NCI-H1417 (cell line): ENCODE data around the gene ALX3.

ENCODE experiments used
- DNase-seq, 3 experiments: peaks; one replicate each; lab custom pipeline; 2025; lab: John Stamatoyannopoulos, UW

Gene ALX3

DNA sequence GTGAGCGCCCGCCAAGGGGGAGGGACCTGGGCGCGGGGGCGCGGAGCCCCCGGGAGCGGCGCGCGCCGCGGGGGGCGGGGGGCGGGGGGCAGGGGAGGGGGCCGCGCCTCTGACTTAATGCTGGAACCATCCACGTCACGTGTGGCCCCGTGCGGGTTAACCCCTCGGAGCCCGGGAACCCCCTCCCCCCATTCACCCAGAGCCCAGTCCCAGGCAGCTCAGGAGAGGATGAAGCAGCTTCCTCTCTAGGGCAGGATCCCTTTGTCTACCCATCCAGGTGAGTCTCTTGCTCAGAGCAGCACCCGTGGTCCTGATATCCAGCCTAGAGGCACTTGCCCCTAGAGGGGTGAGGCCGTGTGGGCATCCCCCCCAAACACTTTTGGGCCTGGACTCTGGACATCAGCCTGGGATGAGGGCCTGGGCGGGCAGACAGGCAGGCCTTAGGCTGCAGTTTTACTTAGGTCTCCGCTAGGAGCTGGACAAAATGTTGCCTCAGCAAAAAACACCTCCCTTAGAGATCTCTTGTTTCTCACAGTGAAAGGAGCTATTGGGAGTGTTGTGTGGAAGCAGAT lies at the start of gene ALX3:
Gene ALX3 (minus strand): TSS at position 2 of the 572 bp plus-strand sequence. CDS start 60 bp downstream, outside the sequence.
- no peak for DNase-seq

DNA sequence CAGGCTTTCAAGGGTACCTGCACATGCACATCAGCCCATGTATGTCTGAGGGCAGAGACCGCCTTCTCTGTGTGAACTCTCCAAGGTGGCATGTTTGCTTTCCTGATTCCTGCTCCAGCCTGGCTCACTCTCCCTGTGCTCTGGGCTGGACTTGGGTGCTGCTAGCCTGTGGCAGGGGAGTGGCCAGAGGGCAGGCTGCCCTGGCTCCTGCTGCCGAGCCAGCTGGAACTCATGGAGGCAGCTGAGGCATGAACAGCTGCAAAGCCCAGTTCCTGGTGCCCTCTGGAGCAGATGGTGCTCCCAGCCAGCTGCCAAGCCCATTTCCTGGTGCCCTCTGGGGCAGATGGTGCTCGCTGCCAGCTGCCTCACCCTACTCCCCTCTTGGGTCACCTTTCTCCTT lies 49.4 kb upstream of the ALX3 start:
- DNase-seq, result peak in 1 of 3 experiments; percentile 35

DNA sequence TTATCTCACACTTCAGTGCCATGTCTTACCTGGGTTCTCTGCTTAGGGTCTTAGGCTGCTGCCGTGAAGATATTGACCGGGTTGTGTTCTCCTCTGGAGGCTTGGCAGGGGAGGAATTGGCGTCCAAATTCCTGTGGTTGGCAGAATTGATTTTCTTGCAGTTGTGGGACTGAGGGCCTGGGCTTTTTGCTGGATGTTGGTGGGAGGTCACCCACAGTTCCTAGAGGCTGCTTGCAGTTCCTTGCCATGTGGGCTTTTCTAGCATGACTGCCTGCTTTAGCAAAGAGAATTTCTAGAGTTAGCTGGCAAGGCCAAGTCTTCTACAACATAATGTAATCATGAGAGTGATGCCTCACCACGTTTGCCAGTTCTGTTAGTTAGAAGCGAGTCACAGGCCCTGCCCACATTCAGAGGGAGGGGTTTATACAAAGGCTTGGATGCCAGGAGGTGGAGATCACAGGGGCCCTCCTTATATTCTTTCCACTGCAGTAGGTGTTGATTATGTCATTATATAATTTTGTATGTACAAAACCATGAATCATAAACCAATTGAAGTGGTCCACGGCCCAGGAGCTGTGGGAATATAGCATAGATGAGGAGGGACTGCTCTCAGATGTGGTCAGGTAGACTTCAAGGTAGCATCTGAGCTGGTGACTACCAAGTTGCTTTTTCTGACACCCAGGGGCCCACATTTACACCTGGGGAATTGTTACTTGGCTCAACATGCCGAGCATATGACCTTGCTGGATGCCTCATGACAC lies 48.3 kb upstream of the ALX3 start:
- peak in 1 of 3 experiments; percentile 18 for DNase-seq

DNA sequence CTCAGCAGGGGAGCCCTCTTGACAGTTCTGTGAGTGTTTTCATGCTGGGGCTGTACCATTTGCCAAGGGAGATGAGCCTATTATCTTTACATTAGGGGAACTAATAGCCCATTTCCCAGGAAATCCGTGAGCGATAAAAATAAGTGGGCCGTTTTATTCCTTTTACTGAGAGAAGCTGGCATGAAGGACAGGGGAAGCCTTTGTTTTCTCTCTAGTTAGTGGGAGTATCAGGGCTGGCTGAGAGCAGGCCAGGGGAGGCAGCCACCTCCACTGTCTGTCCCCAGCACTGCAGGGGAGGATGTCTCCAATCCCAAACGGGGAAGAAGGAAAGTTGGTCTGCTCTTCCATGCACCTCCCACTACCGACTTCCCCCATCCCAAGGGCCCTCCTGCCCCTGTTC lies 44.3 kb upstream of the ALX3 start:
- DNase-seq, result peak; percentile 43 to 83 (median 55)

DNA sequence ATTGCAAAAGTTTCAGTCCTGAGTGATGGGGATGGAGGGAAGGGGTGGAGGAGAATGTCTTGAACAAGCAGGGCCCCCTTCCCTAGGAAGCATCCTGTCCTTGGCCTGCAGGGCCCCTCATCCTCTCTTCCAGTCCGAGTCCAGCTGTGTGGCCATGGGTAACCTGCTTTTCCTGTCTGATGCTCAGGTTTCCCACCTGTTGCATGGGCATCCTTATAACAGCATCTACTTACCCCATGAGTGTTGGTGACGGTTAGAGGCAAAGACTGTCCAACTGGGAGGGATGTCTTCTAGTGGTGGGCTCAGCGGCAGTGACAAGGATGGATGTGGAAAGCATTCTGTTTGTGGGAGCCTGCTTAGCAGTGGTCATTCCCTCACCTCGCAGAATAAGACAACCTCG lies 43.7 kb upstream of the ALX3 start:
- DNase-seq, result peak in 1 of 3 experiments; percentile 30

DNA sequence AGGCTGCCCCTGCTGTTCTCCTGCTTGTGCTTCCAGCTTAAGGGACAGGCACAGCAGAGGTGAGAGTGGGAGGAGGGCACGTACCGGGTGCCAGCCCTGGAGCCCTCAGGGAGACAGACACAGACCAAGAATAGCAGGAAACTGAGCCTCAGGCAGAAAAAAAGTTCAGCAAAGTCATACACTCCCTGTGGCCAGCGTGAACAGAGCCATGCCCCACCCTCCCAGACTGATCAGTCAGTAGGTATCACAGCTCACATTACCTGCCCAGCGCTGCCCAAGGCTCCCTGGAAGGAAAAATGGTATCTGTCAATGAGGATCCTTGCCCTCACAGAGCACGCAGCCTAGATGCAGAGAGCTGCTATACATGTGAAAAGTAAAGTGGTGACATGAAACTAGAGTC lies 43.1 kb upstream of the ALX3 start:
- DNase-seq, result peak in 1 of 3 experiments; percentile 14

DNA sequence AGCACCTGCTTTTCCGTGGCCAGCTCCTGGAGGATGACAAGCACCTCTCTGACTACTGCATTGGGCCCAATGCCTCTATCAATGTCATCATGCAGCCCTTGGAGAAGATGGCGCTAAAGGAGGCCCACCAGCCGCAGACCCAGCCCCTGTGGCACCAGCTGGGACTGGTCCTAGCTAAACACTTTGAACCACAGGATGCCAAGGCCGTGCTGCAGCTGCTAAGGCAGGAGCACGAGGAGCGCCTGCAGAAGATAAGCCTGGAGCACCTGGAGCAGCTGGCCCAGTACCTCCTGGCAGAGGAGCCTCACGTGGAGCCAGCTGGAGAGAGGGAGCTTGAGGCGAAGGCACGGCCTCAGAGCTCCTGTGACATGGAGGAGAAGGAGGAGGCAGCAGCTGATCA lies 42.2 kb upstream of the ALX3 start:
- peak in 2 of 3 experiments; percentile 36 to 75 for DNase-seq

DNA sequence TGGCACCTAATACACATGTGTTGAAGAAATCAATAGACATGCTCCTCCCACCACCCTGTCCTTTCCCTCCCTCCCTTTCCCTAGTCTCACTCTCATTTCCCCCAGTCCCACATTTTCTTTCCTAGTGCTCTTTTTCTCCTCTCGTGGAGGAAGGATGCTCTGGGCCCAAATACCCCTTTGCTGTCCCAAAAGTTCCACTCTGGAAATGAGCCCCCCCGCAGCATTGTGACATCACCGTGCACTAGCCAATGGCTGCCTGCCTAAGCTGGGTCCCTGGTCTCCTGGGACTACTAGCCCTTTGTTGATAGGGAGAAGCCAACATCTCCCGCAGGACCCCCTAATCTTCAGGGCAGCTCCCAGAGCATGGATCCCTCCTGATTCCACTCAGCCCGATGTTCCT lies 41.7 kb upstream of the ALX3 start, which contains the start of gene UBL4B:
Gene UBL4B (plus strand): TSS at position 301 of the 400 bp plus-strand sequence. CDS start 92 bp downstream, at position 393.
- peak in 2 of 3 experiments; percentile 12 to 23 for DNase-seq

DNA sequence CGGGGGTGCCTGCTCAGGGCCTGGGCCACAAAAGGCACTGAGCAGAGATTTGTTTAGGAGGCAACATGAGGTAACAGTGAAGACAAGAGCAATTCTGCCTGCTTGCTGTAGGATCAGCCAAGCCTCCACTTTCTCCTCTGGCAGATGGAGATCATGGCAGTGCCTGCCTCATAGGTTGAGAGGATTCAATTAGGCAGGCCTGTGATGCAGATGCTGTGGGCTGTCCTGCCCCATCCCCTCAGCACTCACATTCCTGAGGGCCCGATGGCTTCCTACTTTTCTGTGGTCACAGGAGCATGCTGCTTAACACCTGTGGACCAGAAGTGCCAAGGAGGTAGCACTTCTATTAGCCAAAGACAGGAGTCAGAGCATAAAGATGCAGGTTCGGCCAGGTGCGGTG lies 40.6 kb upstream of the ALX3 start:
- no peak for DNase-seq

DNA sequence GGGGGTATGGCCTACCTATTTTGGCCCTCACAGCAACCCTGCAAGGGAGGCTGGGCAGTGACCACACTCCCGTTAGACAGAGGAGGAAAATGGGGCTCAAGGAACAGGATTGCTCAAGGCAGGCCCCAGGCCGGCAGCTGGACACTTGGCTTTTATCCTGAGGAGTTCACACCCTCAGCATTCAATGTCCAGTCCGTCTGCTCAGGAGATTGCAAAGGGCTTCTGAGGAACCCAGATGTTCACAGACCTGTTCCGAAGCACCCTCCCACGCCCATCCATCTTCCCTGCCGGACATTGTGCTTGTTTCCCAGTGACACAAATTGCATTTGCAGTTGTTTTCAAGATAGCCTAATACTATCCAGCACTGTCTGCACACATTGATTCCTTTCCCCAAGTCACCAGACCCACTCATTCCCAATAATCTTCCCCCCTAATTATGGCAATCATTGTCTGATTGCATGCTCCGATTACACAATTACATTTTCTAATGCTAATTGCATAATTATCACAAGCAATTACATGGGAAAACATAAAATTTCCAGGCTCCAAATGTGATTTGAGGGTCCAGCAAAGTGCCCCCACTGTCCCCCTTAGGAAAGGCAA lies 37.5 kb upstream of the ALX3 start:
- DNase-seq, result peak in 2 of 3 experiments; percentile 18 to 46

DNA sequence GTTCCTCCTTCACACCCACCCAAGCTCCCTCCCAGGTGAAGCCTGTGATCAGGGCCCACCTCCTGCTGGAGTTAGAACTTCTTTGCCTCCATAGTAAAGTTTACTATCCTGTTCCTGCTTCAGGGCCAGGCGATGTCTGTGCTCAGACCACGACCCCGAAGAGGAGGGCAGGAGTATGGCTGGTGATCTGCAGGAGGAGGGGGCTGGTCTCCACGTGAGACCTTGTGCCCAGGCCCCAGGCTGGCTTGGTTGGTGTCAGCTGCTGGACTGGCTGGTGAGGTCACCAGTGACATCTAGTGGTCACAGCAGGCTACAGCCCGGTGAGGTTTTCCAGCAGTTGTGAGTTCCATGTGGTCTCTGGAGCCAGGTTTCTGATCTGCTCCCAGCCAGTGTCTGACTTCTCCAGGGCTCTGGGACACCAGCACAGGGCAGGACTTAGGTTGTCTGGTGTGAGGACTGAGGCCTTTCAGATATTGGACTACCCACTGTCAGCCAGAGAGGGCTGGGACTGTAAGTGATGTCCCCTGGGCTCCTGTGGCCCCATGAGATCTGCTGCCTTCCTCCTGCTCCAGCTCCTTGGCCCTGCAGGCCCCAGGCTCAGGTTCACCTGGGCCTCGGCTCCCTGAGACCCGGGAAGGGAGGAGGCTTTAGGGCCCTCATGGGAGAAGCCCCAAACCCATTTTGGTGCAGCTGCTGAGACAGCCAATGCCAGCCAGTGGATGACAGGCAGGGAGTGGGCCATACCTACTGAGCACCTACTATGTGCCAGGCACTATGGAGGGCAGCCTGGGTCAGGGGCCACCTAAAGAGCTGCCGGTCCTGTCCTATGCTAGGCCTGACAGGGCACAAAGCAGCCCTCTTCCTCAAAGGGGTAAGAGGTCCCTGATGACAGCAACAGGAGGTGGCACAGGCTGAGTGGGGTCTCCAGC lies 35.8 kb upstream of the ALX3 start:
- DNase-seq, result peak; percentile 52 to 80 (median 62)

DNA sequence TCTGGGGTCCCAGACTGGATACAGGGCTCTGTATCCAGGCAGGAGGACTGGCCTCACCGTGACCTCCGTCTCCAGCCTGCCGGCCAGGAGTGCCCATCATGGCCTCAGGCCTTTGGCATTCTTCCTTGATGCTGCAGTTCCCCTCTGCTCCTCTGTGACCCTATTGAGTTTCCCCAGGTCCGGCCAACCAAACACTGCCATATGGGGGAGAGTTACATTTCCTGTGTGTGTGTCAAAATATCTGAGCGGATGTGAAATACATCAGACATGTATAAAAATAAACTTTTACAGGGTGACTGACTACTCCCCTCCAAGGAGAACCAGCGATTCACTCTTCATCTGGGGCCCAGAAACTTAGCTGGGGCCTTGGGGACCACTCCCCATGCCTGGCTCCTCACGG lies 31.6 kb upstream of the ALX3 start:
- no peak for DNase-seq

DNA sequence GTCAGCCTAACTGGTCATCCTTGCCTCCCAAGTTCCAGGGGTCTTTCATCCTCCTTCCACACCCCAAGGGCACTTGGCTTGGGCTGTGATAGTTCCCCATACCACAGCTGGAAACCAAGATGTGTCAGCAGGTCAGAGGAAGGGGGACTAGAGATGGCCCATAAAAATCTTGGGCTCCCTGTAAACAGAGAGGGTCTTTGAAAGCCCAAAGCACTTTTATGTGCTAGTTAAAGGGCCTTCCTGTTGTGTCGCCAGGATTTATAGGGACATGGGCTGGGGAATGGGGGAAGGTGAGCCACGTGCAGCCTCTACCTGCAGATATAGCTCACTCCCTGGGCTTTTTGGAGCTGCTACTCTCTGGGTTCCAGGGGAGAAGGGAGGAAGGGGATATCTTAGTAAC lies 29.9 kb upstream of the ALX3 start:
- DNase-seq, result no peak

DNA sequence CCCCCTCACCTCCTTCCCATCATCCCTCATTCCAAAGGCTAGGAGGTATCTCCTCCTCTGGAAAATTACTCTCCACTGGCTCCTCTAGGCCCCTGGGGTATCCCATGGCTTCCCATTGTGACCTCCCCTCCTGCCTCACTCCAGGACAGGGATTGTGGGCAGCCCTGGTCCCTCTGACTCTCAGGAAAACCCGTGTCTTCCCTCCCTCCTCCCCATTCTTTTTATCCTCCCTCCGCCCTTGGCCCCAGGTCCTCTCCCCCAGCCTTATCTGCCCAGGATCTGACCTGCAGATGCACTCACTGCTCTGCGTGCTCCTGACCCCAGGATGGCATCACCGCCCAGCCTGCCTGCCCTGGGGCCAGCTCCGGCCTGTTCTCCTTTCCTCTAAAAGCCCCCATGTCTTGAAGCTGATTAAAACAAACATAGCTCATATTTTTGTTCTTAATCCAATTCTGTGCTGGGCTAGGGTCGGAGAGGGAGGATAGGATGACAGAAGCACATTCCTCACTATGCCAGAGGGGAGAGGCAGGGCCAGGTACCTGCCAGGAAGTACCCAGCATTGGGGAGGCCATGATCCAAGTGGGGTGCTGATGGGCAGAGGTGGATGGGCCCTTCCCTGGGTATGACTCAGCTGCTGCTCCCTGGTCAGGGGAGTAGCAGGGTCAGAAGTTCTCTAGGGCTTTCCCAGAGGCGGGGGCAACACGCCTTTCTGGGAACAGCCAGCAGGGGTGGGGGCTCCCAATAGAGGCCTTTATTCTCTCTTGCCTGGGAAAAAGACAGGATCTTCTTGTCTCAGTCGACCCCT lies 28.0 kb upstream of the ALX3 start:
- DNase-seq, result no peak

DNA sequence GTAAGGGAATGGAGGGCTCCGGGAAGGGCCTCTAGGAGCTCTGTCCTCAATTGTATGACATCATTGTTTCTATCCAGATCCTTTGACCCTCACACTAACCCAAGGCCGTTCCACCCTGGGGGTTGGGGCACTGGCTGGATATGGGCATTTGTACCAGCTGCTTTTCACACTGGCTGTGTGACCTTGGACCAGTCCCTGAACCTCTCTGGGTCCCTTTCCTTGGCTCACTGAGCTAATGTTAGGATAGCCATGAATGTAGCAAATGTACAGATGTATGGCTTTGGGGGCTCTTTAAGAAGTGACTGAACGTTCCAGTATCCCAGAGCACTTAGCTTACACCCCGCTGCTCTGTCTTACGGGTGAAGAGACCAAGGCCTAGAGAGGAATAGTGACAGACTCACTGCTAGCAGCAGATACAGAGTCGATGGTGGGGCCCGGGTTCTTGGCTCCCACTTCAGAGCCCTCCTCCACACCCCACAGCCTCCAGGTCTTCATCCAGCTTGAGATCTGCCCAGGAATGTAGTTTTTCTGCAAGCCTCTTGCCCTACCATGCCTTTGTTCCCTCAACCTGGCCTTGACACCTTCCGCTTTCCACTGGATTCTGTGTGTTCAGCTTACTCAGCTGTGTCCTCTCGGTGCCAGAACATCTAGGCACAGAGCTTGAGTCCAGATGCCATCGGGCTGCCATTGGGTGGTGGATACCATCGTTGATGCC lies 27.2 kb upstream of the ALX3 start:
- DNase-seq, result no peak

DNA sequence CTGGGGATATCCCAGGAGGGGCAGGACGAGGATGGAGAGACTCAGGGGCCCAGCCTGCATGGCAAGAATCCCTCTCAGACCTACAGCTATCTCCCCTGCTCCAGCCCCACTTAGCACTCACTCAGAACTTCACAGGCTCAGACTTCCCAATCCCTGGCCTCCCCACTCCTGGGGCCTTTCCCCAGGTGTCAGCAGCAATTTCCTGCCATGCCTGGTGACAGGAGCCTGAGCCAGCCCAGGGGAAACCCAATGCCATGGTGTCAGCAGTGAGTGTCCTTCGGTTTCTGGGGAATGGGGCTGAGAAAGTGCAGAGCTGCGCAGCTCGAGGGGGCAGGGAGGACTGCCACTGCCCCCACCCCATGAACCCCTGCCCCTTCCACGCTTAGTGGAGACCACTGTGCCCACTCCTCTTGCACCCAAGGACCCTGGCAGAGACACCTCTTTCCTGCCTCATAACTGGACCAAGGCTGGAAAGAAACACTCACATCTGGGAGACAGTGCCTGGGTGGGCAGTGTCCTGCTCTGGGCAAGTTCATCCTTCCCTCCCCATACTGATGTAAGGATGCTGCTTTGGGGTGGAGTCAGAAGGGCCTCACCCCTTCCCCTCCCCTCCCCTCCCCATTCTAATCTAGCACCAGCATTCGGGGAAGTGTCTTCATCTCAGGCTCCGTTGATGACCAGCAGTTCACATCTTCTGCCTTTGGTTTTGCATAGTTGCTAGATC lies 24.6 kb upstream of the ALX3 start:
- no peak for DNase-seq

DNA sequence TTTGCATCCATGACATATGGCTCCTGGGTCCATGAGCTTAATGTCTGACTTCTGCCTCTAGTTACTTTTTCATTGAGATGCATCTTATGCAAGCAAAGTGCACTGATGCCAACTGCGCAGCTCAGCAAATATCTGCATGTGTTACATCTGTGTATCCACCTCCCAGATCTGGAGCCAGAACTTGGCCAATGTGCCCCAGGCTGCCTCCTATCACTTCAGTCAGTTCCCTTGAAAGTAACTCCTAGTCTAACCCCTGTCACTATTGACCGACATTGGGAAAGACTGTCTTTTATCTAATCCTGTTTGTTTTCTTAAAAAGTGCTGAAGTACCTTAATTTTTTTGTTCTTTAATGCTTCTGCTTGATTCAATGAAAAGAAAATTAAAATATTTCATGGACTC lies 22.5 kb upstream of the ALX3 start:
- no peak for DNase-seq

DNA sequence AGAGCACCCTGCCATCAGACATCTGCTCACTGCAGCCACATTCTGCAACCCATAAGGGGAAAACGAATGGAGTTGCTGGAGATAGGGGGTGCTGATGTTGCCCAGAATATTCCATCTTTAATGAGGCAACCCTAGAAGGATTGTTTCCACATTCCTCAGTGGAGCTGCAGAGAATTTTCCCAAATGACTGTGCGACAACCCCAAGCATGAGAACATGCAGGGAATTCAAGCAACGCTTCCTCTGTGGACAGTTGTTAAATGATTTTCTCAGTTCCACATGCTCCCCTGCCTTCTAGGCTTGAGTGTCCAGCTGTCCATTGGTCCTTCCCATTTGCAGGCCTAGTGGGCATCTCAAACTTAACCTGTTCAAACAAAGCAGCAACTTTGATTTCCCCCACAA lies 21.3 kb upstream of the ALX3 start:
- DNase-seq, result no peak

DNA sequence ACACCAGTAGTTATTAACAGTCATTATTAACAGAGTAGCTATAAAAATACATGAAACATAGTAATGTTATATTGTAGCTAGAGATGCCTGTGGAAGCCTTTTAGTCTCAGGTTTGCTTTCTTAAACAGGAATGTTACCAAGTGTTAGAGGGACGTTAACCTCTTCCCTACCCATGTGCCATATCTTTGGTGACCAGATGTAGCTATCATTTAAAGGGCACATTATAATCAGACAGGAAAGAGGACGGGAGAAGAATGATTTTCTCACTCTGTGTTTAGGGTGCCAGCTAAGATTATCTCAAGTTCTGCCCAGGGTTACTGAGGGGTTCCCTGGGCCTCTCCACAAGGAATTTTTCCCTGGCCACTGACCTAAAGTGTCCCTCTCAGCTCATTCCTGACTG lies 20.9 kb upstream of the ALX3 start:
- DNase-seq, result no peak
